ENCODE data around the gene HYOU1.

DNA sequence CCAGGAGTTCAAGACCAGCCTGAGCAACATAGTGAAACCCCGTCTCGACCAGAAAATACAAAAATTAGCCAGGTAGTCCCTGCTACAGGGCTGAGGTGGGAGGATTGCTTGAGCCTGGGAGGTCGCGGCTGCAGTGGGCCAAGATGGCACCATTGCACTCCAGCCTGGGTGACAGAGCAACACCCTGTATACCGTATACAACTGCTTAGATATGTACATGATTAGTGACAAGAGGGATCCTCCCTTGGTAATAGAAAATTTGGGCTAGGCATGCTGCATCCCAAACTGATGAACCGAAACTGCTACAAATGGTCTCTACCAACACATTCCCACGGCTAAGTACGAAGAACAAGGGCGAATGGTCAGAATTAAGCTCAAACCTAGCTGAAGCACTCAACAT is 14.1 kb downstream of the HYOU1 start:
- TF ChIP-seq POLR2AphosphoS5 (IDR thresholded peaks at IDR 0.05) (no peak), POLR2A (IDR thresholded peaks at IDR 0.05) (no peak)
- TF ChIP-seq, protein P1, sequence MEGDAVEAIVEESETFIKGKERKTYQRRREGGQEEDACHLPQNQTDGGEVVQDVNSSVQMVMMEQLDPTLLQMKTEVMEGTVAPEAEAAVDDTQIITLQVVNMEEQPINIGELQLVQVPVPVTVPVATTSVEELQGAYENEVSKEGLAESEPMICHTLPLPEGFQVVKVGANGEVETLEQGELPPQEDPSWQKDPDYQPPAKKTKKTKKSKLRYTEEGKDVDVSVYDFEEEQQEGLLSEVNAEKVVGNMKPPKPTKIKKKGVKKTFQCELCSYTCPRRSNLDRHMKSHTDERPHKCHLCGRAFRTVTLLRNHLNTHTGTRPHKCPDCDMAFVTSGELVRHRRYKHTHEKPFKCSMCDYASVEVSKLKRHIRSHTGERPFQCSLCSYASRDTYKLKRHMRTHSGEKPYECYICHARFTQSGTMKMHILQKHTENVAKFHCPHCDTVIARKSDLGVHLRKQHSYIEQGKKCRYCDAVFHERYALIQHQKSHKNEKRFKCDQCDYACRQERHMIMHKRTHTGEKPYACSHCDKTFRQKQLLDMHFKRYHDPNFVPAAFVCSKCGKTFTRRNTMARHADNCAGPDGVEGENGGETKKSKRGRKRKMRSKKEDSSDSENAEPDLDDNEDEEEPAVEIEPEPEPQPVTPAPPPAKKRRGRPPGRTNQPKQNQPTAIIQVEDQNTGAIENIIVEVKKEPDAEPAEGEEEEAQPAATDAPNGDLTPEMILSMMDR (IDR thresholded peaks at IDR 0.05 in 8 of 11, conservative IDR thresholded peaks at IDR 0.05 in 3 of 11) = no peak
